GM20431 (cell line): Measurements from ENCODE around the gene OR4D5.

ENCODE experiments used
- in situ Hi-C: fragments of 300-500 bp; cut with MseI, MboI; formaldehyde crosslinking; loops from one replicate; pipeline ENCODE4 v1.15.0; 2020; ENCODE audit warnings: low sequenced_read_pairs; ENCODE audit not compliant: unreplicated experiment

OR4D5 gene

GRCh38 chr11:123939317-123939716 is at the start of gene OR4D5:
Gene OR4D5, plus strand, starts transcription at chr11:123939617. Its CDS starts 0 bp downstream, at chr11:123939617.
- in situ Hi-C loops = no loop called here

DNA sequence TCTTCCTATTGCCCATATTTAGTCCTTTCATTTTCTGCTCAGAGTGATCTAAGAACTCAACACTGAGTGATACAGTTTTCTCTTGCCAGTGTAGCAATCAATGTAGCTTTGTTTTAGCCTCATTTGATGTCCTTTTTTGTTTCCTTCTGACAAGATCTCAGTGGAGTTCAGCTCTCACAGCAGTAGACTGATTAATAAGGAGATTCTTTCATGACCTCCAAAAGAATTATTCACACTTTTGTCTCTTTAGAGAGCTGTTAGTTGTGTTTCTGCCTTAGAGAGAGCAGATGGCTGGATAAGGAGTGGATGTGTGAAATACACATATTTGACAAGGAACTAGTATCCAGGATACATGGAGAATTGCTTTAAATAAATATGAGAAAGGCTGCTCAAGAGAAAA is 47.4 kb upstream of the OR4D5 start:
- in situ Hi-C loops = no loop called here

- in situ Hi-C loops = no loop called here
These were observed 39.6 kb upstream of the OR4D5 start for GRCh38 chr11:123899792-123900191.

DNA sequence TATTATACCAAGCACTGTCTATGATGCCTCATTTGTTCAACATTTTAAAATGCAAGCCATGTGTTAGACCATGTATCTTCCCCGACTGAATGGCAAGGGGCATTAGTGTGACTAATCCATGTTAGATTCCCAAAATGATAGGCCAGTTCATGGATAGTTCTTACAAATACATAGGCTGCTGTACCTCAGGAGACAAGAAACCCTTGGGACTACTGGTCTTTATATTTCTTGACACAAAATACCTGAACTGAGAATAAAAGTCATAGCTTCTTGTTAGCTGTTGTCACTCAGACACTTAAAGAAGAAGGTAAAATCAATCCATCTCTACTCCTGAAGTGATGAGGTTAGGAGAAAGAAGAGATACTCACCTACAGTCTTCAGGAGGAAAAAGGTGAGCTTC is 37.5 kb upstream of the OR4D5 start, which contains the start of gene OR8D4:
OR8D4 (plus strand) TSS at position 301 of the 400 bp plus-strand sequence. CDS start 4,265 bp downstream, outside the sequence.
- in situ Hi-C loops = no loop called here

- in situ Hi-C loops = no loop called here
These were observed 35.5 kb upstream of the OR4D5 start for GRCh38 chr11:123903932-123904331.

- in situ Hi-C loops = no loop called here
These were observed 34.5 kb upstream of the OR4D5 start for GRCh38 chr11:123904932-123905331.

DNA sequence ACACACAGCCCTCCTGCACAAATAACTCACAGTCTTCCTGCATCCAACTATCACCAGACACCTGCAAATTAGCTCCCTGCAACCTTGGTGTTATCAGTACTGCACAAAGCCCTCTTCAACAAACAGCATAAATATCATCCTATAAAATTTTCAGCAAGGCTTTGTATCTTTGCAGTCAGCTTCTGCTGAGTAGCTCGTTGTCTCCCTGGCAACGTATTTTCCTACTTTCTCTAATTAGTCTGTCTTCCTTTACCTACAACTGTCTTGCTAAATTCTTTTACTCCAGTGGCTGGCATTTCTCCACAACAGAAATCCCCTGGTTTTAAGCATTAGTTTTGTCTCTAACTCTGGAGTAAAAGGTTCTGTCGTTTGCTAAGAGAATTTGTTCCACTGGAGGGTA is 33.6 kb upstream of the OR4D5 start:
- in situ Hi-C loops = no loop called here

GRCh38 chr11:123920943-123921342 is 18.5 kb upstream of the OR4D5 start:
- in situ Hi-C loops = no loop called here

DNA sequence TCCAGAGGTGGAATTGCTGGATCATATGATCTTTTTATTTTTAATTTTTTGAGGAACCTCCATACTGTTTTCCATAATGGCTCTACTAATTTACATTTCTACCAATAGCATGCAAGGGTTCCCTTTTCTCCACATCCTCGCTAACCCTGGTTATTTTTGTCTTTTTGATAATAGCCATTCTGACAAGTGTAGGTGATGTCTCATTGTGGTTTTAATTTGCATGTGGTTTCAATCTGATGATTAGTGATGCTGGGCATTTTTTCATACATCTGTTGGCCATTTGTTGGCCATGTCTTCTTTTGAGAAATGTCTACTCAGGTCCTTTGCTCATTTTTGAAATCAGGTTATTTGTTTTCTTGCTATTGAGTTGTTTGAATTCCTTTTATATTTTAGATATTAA is 15.4 kb upstream of the OR4D5 start:
- in situ Hi-C loops = no loop called here

DNA sequence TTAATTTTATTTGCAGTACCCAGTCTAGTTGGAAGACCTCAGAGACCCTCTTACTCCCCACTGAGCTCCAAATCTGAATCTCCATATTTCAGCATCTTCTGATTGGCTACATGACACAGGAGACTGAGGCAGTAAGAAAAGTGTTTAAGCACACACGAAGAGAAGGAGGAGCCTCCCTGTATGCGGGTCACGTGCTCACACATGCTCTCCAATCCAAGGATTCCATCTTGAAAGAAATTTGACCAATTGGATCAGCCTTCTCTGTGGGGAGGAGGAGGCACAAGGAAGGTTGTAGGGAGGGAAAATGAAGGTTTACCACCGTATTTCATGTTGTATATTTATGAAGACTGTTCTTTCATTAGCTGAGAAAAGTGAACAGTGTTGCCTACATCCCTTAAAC is 3.0 kb downstream of the OR4D5 start:
- in situ Hi-C loops = no loop called here

DNA sequence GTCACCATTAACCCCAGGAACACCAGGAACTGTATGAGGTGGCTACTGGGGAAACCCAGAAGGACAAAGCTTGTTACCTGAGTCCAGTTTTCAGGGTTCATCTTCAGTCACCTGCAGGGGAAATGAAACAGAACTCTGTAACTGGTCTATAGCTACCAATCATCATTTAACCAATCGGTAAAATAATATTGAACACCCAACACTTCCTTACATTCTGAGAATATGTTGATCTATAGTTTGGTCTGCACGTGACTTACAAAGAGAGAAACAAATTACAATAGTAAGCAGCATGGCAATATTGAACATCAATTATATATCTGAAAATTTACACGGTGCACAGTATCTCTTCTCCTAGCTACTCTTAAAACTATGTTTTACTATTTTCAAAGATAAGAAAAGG is 4.3 kb downstream of the OR4D5 start, which contains the start of gene OR6T1:
OR6T1 (minus strand) TSS at position 101 of the 400 bp plus-strand sequence; CDS start at position 101, 0 bp downstream.
- in situ Hi-C loops = no loop called here

- in situ Hi-C loops = no loop called here
These were observed 5.7 kb downstream of the OR4D5 start for GRCh38 chr11:123945132-123945531.

- in situ Hi-C loops = no loop called here
These were observed 17.3 kb downstream of the OR4D5 start for GRCh38 chr11:123956752-123957151.

GRCh38 chr11:123973816-123974215 is 34.4 kb downstream of the OR4D5 start:
- in situ Hi-C loops = no loop called here

- in situ Hi-C loops = no loop called here
These were observed 37.5 kb downstream of the OR4D5 start for GRCh38 chr11:123976770-123977560.

GRCh38 chr11:123977731-123978347 is 38.4 kb downstream of the OR4D5 start, which contains the start of gene OR10S1:
Gene OR10S1, minus strand, starts transcription at chr11:123977781. Its CDS starts 117 bp downstream, at chr11:123977664.
- in situ Hi-C loops = no loop called here

DNA sequence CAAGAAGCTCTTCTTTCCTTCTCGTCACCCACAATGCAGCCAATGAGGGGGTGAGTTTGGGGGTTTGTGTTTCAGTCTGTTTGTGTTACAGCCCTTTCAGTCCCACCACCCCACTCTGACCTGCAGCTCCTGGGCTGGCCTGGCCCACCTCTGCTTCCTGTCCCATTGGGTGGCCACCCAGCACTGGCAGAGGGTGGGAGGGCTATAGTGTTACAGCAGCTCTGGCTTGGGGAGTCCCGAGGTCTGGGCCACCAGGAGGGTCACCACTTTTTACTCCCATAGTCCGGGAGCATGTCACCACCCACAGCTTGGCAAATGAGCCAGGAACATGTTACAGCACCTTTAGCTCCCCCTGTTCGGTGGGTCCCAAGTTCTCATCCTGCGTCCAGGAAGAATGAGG is 39.9 kb downstream of the OR4D5 start:
- in situ Hi-C loops = no loop called here
